ENCODE results near the gene KLK12.

GRCh38 chr19:50980208-50980607 lies 54.6 kb downstream of the KLK12 start:
- TF ChIP-seq CTCF (IDR thresholded peaks at IDR 0.05): no peak
- TF ChIP-seq POLR2A (IDR thresholded peaks at IDR 0.05): no peak
